Lower leg skin (tissue), 3 donors: ENCODE measurements around the gene GLI3.

ENCODE experiments used
- CTCF ChIP-seq, 3 donors: fragments of 450-650 bp; IDR thresholded peaks; one replicate each; pipeline ENCODE4 v1.5.1; 2016; ENCODE audit warnings: antibody characterized with exemption in 3 of 3, mild to moderate bottlenecking in 3 of 3, moderate library complexity in 2 of 3
- POLR2A ChIP-seq, 2 donors: fragments of 450-650 bp; IDR thresholded peaks; one replicate each; pipeline ENCODE4 v1.6.1; 2016 to 2017; ENCODE audit warnings: antibody characterized with exemption in 2 of 2, mild to moderate bottlenecking in 1 of 2, moderate library complexity in 1 of 2

GRCh38 chr7:42006801-42007513 is 230.1 kb downstream of the GLI3 start:
- no peak for TF ChIP-seq POLR2A (IDR thresholded peaks at IDR 0.05)
- TF ChIP-seq CTCF (IDR thresholded peaks at IDR 0.05), result no peak
